SIG-M5 (cell line): Measurements from ENCODE around the gene PDE11A.
"Not testable (repeated sequence)": the region's sequence is repeated elsewhere in the genome, so short reads cannot be mapped to it uniquely, and the experiment has no call there.

Experiments
- DNase-seq: peaks from one replicate; lab custom pipeline; 2025; lab: John Stamatoyannopoulos, UW

PDE11A gene

GRCh38 chr2:177881921-177882320 lies 190.7 kb downstream of the PDE11A start:
- no peak for DNase-seq

- no peak for DNase-seq
These were observed 191.4 kb downstream of the PDE11A start for GRCh38 chr2:177881008-177881747.

- no peak for DNase-seq
These were observed 192.3 kb downstream of the PDE11A start for GRCh38 chr2:177880285-177880684.

GRCh38 chr2:177876950-177877349 lies 195.6 kb downstream of the PDE11A start:
- DNase-seq: no peak

GRCh38 chr2:177874686-177875085 lies 197.9 kb downstream of the PDE11A start:
- no peak for DNase-seq

- DNase-seq: no peak
These were observed 198.7 kb downstream of the PDE11A start for GRCh38 chr2:177873915-177874314.

- DNase-seq: no peak
These were observed 200.3 kb downstream of the PDE11A start for GRCh38 chr2:177872286-177872685.

GRCh38 chr2:177869912-177870311 lies 202.7 kb downstream of the PDE11A start:
- DNase-seq: no peak

GRCh38 chr2:177869209-177869608 lies 203.4 kb downstream of the PDE11A start:
- no peak for DNase-seq

- no peak for DNase-seq
These were observed 203.8 kb downstream of the PDE11A start for GRCh38 chr2:177868806-177869205.

- DNase-seq: no peak
These were observed 215.0 kb downstream of the PDE11A start for GRCh38 chr2:177857538-177857937.

- DNase-seq: no peak
These were observed 220.2 kb downstream of the PDE11A start for GRCh38 chr2:177852389-177852788.

GRCh38 chr2:177843188-177843587 lies 229.4 kb downstream of the PDE11A start:
- DNase-seq: no peak

- no peak for DNase-seq
These were observed 230.3 kb downstream of the PDE11A start for GRCh38 chr2:177842243-177842642.

- DNase-seq: not testable (repeated sequence)
These were observed 237.0 kb downstream of the PDE11A start for GRCh38 chr2:177835418-177836204.

GRCh38 chr2:177832611-177833433 lies 239.8 kb downstream of the PDE11A start:
- DNase-seq: no peak

- DNase-seq: no peak
These were observed 241.6 kb downstream of the PDE11A start for GRCh38 chr2:177830881-177831386.

GRCh38 chr2:177828557-177828956 lies 244.0 kb downstream of the PDE11A start:
- no peak for DNase-seq

GRCh38 chr2:177826897-177827296 lies 245.7 kb downstream of the PDE11A start:
- DNase-seq: no peak

GRCh38 chr2:177822941-177823340 lies 249.6 kb downstream of the PDE11A start:
- DNase-seq: no peak

- no peak for DNase-seq
These were observed 254.2 kb downstream of the PDE11A start for GRCh38 chr2:177818412-177818811.

- no peak for DNase-seq
These were observed 255.3 kb downstream of the PDE11A start for GRCh38 chr2:177817300-177817699.
